MV-4-11 (cell line): ENCODE data around the gene SELENOM.
A peak's percentile ranks its signal among the peaks of the same experiment; 100 is the strongest.

Experiments used
- DNase-seq: peaks from one replicate; lab custom pipeline; 2025; lab: John Stamatoyannopoulos, UW

The SELENOM gene

DNA sequence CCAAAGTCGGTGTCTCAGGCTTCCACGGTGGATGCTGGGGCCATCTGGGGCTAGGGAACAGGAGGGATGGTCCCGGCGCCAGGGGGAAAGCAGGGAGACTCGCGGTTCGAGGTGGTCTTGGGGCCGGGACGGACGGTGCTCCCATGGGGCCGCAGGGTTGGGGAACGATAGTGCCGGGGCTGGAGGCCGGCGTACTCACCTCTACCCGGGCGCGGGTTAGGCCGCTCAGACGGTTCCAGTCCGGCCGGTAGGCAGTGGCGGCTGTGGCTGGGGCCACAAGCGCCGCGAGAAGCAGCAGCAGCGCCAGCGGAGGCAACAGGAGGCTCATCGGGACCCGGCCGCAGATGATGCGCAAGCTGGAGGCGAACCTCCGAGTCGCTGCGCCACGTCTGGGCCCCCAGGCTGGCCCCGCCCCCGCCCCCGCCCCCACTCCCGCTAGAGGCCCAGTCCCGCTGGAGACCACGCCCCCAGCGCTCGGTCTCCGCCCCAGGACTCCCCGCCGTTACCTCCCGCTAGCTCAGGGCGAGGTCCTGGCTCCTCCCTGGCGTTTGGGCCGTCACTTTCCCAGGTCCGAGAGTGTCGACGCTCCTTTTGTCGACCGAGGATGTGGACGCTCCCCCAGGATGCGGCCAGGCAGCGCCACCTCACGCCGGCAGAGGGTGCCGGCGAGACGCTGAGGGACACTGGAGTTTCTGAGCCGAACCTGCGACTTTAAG, at the start of gene SELENOM:
Gene SELENOM (minus strand): TSS at position 391 of the 716 bp plus-strand sequence. CDS start 63 bp downstream, at position 328.
- DNase-seq: peak; percentile 94

- DNase-seq: no peak
Observed at GRCh38 chr22:31155422-31155821, 48.1 kb upstream of the SELENOM start.

DNA sequence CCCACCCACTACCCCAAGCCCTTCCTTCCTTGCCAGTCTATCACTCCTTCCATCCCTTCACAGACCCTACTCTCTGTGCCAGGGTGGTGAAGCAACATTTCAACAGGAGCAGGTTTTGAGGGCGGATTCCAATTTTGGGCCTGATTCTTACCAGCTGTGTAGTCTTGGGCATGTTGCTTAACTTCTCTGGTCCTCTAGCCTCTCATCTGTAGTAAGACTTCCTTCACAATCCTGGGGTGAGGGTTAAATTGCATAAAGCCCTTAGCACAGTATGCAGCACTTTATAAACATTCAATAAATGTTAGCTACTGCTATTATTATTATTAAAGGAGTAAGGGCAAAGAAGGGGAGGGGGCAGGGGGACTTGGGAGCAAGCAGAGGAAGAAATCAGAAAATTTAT, 47.6 kb upstream of the SELENOM start:
- DNase-seq: no peak

DNA sequence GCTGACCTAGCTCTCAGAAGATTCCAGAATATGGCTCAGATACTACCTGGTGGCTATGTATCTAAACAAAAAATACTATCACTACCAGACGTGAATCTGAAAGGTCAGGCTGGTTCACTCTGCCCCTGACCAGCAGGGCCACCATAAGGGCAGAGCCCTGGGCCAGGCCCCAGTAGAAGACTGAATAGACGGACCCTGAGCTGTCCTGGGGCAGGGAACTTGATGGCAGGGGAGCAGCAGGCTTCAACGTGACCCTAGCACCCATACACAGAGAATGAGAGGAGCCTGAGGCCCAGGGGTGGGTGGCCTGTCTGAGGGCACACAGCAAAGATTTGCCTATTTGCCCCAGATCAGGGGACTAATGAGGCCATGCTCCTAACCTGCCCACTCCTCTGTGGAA, 46.0 kb upstream of the SELENOM start:
- DNase-seq: no peak

GRCh38 chr22:31151872-31152271, 44.5 kb upstream of the SELENOM start:
- no peak for DNase-seq

- no peak for DNase-seq
Observed at GRCh38 chr22:31150615-31151014, 43.2 kb upstream of the SELENOM start.

DNA sequence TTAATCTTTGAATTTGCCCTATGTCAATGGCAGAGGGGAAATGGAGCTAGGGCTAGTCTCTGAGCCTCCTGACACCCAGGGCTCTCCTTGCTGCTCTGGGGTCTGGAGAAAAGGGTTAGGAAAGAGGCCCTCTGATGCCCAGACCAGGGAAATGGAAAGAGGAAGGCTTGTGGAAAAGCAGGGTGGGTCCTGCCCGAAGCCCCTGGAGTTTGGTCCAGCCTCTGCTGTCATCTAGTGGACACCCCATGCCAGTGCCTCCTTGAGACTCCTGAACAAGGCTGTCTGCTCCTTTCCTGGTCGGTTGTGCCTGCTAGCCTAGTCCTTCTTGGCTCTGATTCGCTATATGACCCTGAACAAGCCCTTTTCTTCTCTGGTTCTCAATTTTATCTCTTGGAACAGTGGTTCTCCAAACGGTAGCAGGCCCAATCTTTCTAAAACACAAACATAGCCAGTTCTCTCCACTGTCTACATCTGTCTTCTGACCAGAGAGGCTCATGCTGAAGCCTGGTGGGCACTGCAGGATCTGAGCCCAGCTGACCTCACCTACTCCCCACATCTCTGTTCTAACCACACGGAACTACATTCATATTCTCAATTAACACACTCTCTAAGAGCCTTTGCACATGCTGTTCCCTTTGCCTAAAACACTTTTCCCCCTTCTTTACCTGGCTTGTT, 41.7 kb upstream of the SELENOM start:
- peak; percentile 52 for DNase-seq

GRCh38 chr22:31148488-31148887, 41.1 kb upstream of the SELENOM start:
- no peak for DNase-seq

DNA sequence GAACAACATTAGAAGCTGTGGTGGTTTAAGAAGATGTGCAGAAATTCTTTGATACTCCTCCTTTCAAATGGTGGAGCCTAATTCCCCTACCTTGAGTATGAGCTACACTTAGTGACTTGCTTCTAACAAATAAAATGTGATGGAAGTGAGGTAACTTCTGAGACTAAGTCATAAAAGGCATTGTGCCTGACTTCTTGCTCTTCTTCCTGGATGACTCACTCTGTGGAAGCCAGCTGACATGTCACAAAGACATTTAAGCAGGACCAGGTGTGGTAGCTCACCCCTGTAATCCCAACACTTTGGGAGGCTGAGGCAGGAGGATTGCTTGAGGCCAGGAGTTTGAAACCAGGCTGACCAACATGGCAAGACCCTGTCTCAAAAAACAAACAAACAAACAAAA, 36.9 kb upstream of the SELENOM start:
- DNase-seq: no peak

DNA sequence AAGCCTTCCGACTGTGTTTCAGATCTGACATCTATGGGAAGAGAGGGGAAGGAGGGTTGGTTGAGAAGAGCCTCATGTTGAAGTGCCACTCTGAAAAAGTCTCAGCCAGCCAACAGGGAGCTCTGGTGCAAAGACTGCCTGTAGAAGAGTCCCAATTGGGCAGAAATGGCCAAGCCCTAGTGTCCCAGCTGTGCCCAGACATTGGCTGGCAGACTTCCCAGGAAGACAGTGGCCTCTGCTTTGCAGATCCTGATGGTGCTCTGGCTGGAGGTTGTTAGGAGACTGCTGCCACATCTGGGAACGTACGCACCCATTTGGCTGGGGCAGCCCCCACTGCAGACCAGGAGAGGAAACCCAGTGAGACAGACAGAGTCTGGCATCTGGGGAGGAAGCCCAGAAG, 36.2 kb upstream of the SELENOM start:
- no peak for DNase-seq

GRCh38 chr22:31143038-31143437, 35.7 kb upstream of the SELENOM start:
- DNase-seq: no peak

- DNase-seq: no peak
Observed at GRCh38 chr22:31142285-31142684, 34.9 kb upstream of the SELENOM start.

DNA sequence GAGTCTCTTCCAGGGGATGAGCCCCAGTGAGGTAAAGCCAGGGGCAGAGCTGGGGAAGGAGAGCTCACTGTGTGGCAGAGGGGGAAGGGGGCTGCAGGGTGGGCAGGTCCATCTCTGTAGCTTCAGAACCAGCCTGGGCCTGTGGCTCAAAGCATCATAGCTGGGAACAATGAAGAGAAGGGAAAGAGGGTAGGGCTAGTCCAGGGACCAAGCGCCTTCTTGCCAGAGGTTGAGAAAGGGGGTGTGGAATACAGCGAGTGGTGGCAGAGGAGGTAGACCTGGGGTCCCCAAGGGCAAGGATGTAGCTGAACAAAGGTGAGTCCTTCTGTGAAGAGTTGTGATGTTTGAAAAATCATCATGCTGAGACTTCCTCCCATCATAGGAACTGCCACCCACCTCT, 34.2 kb upstream of the SELENOM start:
- DNase-seq: no peak

- DNase-seq: no peak
Observed at GRCh38 chr22:31140746-31141145, 33.4 kb upstream of the SELENOM start.

DNA sequence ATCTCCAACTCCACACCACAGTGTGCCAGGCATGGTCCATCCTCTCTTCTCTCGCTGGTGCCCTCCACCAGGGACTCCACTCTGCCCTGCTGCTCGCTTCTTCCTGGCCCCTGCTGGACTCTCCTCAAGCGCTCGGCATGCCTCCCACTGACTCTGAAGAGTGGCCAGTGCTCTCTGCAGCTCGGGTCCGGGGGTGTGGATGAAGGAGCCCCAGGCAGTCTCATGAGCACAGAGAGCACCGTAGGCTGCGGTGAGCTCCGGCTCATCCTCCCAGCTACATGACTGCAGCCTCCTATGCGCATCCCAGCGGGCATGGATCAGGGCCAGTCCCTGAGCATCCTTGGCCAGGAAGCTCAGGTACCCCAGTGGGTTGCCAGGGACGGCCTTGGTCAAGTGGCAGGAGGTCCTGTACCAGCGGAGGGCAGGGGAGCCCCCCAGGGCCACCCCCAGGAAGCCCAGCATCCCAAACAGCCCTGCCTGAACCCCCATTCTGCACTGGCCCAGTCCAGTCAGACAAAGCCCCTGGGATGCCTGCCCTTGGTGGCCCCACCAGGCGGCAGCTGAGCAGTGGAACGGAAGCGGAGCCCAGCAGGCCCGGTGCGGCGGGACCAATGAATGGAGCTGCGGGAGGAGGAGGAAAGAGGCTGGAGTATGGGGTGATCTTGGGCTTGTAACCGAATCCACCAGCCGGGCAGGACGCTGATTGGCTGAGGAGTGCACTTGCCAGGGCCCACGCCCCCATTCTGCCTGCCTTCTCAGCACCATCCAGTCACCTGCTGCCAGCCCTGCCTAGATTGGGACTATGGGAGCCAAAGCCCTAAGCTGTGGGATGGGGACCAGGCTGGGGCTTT, 32.7 kb upstream of the SELENOM start, which contains the start of gene PLA2G3:
Gene PLA2G3 (minus strand): TSS at position 643 of the 851 bp plus-strand sequence. CDS start 154 bp downstream, at position 489.
- DNase-seq: no peak

- no peak for DNase-seq
Observed at GRCh38 chr22:31139066-31139465, 31.7 kb upstream of the SELENOM start.

DNA sequence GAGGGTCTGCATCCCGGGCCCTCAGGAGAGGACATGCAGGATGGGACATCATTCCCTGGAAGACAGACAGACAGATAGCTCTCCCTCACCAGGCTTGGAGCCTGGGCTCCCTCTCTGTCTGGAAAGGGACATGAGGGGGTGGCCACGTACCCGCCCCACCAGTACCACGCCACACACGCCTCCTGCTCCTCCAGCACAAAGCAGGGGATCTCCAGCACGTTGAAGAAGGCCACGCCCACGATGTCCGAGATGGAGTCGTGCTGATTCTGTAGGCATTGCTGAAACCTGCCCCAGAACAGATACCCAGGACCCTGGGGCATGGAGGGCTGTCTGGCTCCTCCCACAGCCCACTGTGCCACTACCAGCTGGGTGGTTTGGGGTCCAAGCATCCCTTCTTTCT, 30.8 kb upstream of the SELENOM start:
- DNase-seq: no peak

DNA sequence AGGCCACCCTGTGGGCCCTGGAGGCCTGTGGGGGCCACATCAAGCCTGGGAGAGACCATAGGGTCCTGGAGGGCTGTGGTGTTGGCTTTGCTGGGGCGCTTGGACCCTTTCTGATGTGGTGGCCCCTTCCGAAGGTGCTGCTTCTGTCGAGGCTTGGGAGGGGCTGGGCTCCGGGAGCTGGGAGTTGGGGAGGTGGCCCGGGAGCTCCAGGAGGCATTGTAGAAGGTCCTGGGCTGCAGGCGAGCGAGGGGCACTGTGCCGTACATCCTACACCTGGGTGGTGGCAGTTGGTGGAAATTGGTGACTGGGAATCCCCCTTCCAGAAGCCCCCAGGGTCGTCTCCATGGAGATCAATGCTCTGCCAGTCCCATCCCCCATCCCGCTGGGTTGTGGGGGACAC, 30.4 kb upstream of the SELENOM start:
- DNase-seq: no peak

- no peak for DNase-seq
Observed at GRCh38 chr22:31136711-31137110, 29.3 kb upstream of the SELENOM start.

GRCh38 chr22:31136155-31136554, 28.8 kb upstream of the SELENOM start:
- no peak for DNase-seq

GRCh38 chr22:31135706-31136105, 28.3 kb upstream of the SELENOM start:
- no peak for DNase-seq

GRCh38 chr22:31134688-31135087, 27.3 kb upstream of the SELENOM start:
- DNase-seq: no peak

GRCh38 chr22:31133911-31134310, 26.5 kb upstream of the SELENOM start:
- no peak for DNase-seq
